ENCODE measurements around the gene FGF22. TPM values are rescaled to one million over a fixed set of nuclear protein-coding genes. Genes with fewer than 3 reads are reported as not detected.
A peak's percentile ranks its signal among the peaks of the same experiment; 100 is the strongest.

The FGF22 gene
- total and polyA plus RNA-seq, 2 of the 13 experiments (the other 11 are each of a cell fraction or from before 2014, with no cell fraction given) = 0.24 TPM; not detected in 1

- intact Hi-C loops (cut with micrococcal nuclease; ENCODE audit: unreplicated experiment) (no loop called here), in situ Hi-C loops (cut with HindIII; ENCODE audit: extremely low pct_ligation_motif_present, low pct_unique_long_range_greater_than_20kb) (no loop called here)
- BruUV-seq (replicated peaks) = no TSS peak
- FAIRE-seq (no peak), ATAC-seq (no peak), DNase-seq (ENCODE audit: low spot score) (no peak)
- no peak overlapping the region for H3K4me3 ChIP-seq (replicated peaks in 1 of 3; ENCODE audit: insufficient read depth in 1 of 3, low read depth in 2 of 3, low read length in 3 of 3)
- no peak for TF ChIP-seq NKX3-1 (CRISPR knock-in tag; IDR thresholded peaks at IDR 0.05)
- WGBS (ENCODE audit: low lambda C conversion rate) = 98% methylated on average over 7 of the region's 11 CpGs
- no peaks in the 10 kb centered on the region for H3K27me3 ChIP-seq (ENCODE audit: control insufficient read depth in 1 of 2, insufficient read depth in 2 of 2, low read length in 2 of 2)
- H4K20me1 ChIP-seq (ENCODE audit: insufficient read depth, low read length) = peaks cover 38% of the 10 kb centered on the region
- H3K79me2 ChIP-seq (ENCODE audit: insufficient read depth, low read length) = peaks cover 27% of the 10 kb centered on the region
- ChIA-PET CTCF (ENCODE audit: low intra/inter-chr PET ratio, low total read pairs) (no interaction called here), POLR2A (interaction anchor here (1.0 kb wide), 1 partner anchor 9 kb away, joined by 3 read pairs; no protein-coding TSS in a partner anchor)
- H3K27ac ChIP-seq (ENCODE audit: extremely low read length, insufficient read depth, low read length) = no peak overlapping the region
- no peaks in the 10 kb centered on the region for H3K9me3 ChIP-seq (ENCODE audit: low read length)
- H3K4me2 ChIP-seq (ENCODE audit: low read depth, low read length) = no peak overlapping the region
- H3K4me1 ChIP-seq (ENCODE audit: insufficient read depth, low read length) = no peaks in the 10 kb centered on the region
- no peak overlapping the region for H3K9ac ChIP-seq (ENCODE audit: insufficient read depth, low read depth, low read length)
- peaks cover 34 to 62% of the 10 kb centered on the region in 2 experiments; a peak in 4 of 5 replicates for H3K36me3 ChIP-seq (replicated peaks in 1 of 2; ENCODE audit: control insufficient read depth in 1 of 2, insufficient read depth in 2 of 2, low read length in 2 of 2)
- no peak overlapping the region for H2AFZ ChIP-seq (ENCODE audit: low read length)
These were observed 10.4 kb downstream of the FGF22 start for GRCh38 chr19:650121-650520.

- H3K4me2 ChIP-seq (ENCODE audit: low read depth, low read length) = no peak overlapping the region
- ChIA-PET CTCF (ENCODE audit: low intra/inter-chr PET ratio, low total read pairs) (no interaction called here), POLR2A (no interaction called here)
- BruUV-seq (replicated peaks) = no TSS peak
- 99% methylated on average over 36 of the region's 58 CpGs for WGBS (ENCODE audit: low lambda C conversion rate)
- no peak overlapping the region for H3K9ac ChIP-seq (ENCODE audit: insufficient read depth, low read depth, low read length)
- intact Hi-C loops (cut with micrococcal nuclease; ENCODE audit: unreplicated experiment) = no loop called here
- peaks cover 38% of the 10 kb centered on the region for H3K79me2 ChIP-seq (ENCODE audit: insufficient read depth, low read length)
- no peaks in the 10 kb centered on the region for H3K9me3 ChIP-seq (ENCODE audit: low read length)
- H4K20me1 ChIP-seq (ENCODE audit: insufficient read depth, low read length) = peaks cover 49% of the 10 kb centered on the region
- no peak overlapping the region for H3K4me3 ChIP-seq (replicated peaks in 1 of 3; ENCODE audit: insufficient read depth in 1 of 3, low read depth in 2 of 3, low read length in 3 of 3)
- ATAC-seq = no peak
- in situ Hi-C loops (cut with HindIII; ENCODE audit: extremely low pct_ligation_motif_present, low pct_unique_long_range_greater_than_20kb) = no loop called here
- no peak for DNase-seq (ENCODE audit: low spot score)
- H3K27me3 ChIP-seq (ENCODE audit: control insufficient read depth in 1 of 2, insufficient read depth in 2 of 2, low read length in 2 of 2) = no peaks in the 10 kb centered on the region
- no peak for FAIRE-seq
- peaks cover 34 to 69% of the 10 kb centered on the region in 2 experiments; a peak in 4 of 5 replicates for H3K36me3 ChIP-seq (replicated peaks in 1 of 2; ENCODE audit: control insufficient read depth in 1 of 2, insufficient read depth in 2 of 2, low read length in 2 of 2)
- TF ChIP-seq AGO2 (optimal IDR thresholded peaks at IDR 0.05; ENCODE audit: low read depth, low read length) (peak; percentile 72), CEBPB (IDR thresholded peaks at IDR 0.05; ENCODE audit: borderline replicate concordance, low read depth, low read length) (no peak)
- H2AFZ ChIP-seq (ENCODE audit: low read length) = no peak overlapping the region
- H3K27ac ChIP-seq (ENCODE audit: extremely low read length, insufficient read depth, low read length) = no peak overlapping the region
- H3K4me1 ChIP-seq (ENCODE audit: insufficient read depth, low read length) = peaks cover 6% of the 10 kb centered on the region; the same call in 1 of the 2 replicates
These were observed 11.6 kb downstream of the FGF22 start for GRCh38 chr19:651114-651818.
